K562 (cell line): ENCODE data around the gene SLC2A4RG. TPM values are rescaled to one million over a fixed set of nuclear protein-coding genes. Genes with fewer than 3 reads are reported as not detected.

Experiments used
- BACH1 ChIP-seq: fragments of 200-800 bp; sonication (Bioruptor generic); IDR thresholded peaks from 2 replicates; pipeline ENCODE4 v1.6.1; 2016; ENCODE audit warnings: missing genetic modification characterization, missing compliant biosample characterization
- DIDO1 ChIP-seq: fragments of 450-650 bp; IDR thresholded peaks from 2 replicates; pipeline ENCODE4 v1.6.1; 2016; ENCODE audit warnings: low read depth, missing biosample characterization, missing genetic modification characterization
- E2F3 ChIP-seq: fragments of 250-450 bp; sonication (Bioruptor Pico); IDR thresholded peaks from 2 replicates; pipeline ENCODE4 v1.4.0; 2020; ENCODE audit warnings: mild to moderate bottlenecking
- FIP1L1 ChIP-seq: fragments of 200-400 bp; formaldehyde crosslinking; IDR thresholded peaks from 2 replicates; pipeline ENCODE4 v1.6.1; 2018; ENCODE audit warnings: mild to moderate bottlenecking, low read depth, low read length; ENCODE audit not compliant: poor library complexity, severe bottlenecking
- KAT2B ChIP-seq: IDR thresholded peaks from one replicate; pipeline ENCODE4 v1.6.1; 2012; ENCODE audit warnings: low read depth, mild to moderate bottlenecking, control low read depth, inconsistent platforms, low read length, moderate library complexity
- MCM3 ChIP-seq: fragments of 450-650 bp; IDR thresholded peaks from 2 replicates; pipeline ENCODE4 v1.6.1; 2016
- MTF1 ChIP-seq: fragments of 250-450 bp; sonication (Bioruptor Pico); IDR thresholded peaks from 2 replicates; pipeline ENCODE4 v1.9.0; 2021; ENCODE audit warnings: moderate library complexity, mild to moderate bottlenecking, inconsistent platforms, borderline replicate concordance
- NFE2 ChIP-seq: IDR thresholded peaks from 2 replicates; pipeline ENCODE4 v1.6.1; 2014; ENCODE audit warnings: antibody characterized with exemption, low read depth
- PCBP1 ChIP-seq: fragments of 200-400 bp; formaldehyde crosslinking; IDR thresholded peaks from 2 replicates; pipeline ENCODE4 v1.6.1; 2018; ENCODE audit warnings: mild to moderate bottlenecking, low read depth, low read length; ENCODE audit not compliant: poor library complexity, severe bottlenecking
- POLR2B ChIP-seq: fragments of 450-650 bp; IDR thresholded peaks from 2 replicates; pipeline ENCODE4 v1.6.1; 2018; ENCODE audit warnings: low read depth; ENCODE audit not compliant: partially characterized antibody
- SIN3A ChIP-seq, 2 experiments: fragments of 150-350 bp in 1 of 2; IDR thresholded peaks; 2 replicates each; pipeline ENCODE4 v1.6.1; 2011 to 2016; ENCODE audit warnings: borderline replicate concordance in 2 of 2, low read depth in 2 of 2, low read length in 2 of 2, mild to moderate bottlenecking in 2 of 2, moderate library complexity in 2 of 2; ENCODE audit not compliant: control insufficient read depth in 1 of 2
- TRIM28 ChIP-seq: fragments of 450-650 bp; IDR thresholded peaks from 2 replicates; pipeline ENCODE4 v1.6.1; 2017
- ZNF197 ChIP-seq: fragments of 200-800 bp; sonication (Bioruptor generic); IDR thresholded peaks from 2 replicates; pipeline ENCODE4 v1.6.1; 2016; ENCODE audit warnings: low read depth, missing genetic modification characterization, missing compliant biosample characterization
- polyA plus RNA-seq, 8 experiments: library from polyadenylated mRNA; depleted of rRNA in 4 of 8; stranded (reverse) in 5 of 8; unstranded in 3 of 8; fragments of >200 nt; fragmentation: Nextera tagmentation in 2 of 8; fragmentation: Illumina TruSeq in 1 of 8; extraction: Ambion mirVana in 2 of 8; extraction: Trizol in 1 of 8; gene quantifications; 2 replicates each; pipeline versions ENCODE4 v1.2.1 to v1.2.3, GENCODE V29; 2011 to 2014; ENCODE audit warnings: inconsistent platforms in 1 of 8, missing spikeins in 1 of 8
- total RNA-seq, 7 experiments: library from RNA; depleted of rRNA in 6 of 7; stranded (reverse); fragments of >200 nt in 6 of 7; fragmentation: Illumina TruSeq in 2 of 7; extraction: Trizol in 2 of 7; gene quantifications; 2 replicates each; pipeline versions ENCODE4 v1.2.1 to v1.2.3, GENCODE V29; 2011 to 2021; ENCODE audit warnings: low replicate concordance in 1 of 7
- TF ChIP-seq, protein P1 (sequence below): fragments of 150-350 bp; conservative IDR thresholded peaks from 2 replicates; pipeline ENCODE4 v1.6.1; 2014; ENCODE audit warnings: low read length
- TF ChIP-seq, protein P2 (sequence below): IDR thresholded peaks from 2 replicates; pipeline ENCODE4 v1.6.1; 2011; ENCODE audit not compliant: insufficient read length; ENCODE audit errors: extremely low read depth
- TF ChIP-seq, protein P3 (sequence below): fragments of 250-450 bp; sonication (Bioruptor Pico); IDR thresholded peaks from 2 replicates; pipeline ENCODE4 v1.5.0; 2021; ENCODE audit warnings: mild to moderate bottlenecking, borderline replicate concordance
- TF ChIP-seq, protein P4 (sequence below): fragments of 450-650 bp; conservative IDR thresholded peaks from 2 replicates; pipeline ENCODE4 v1.6.1; 2016; ENCODE audit warnings: missing genetic modification characterization, low read depth, mild to moderate bottlenecking, missing compliant biosample characterization, moderate library complexity
- TF ChIP-seq, protein P5 (sequence below): fragments of 200-800 bp; sonication (Bioruptor generic); IDR thresholded peaks from 2 replicates; pipeline ENCODE4 v1.6.1; 2017; ENCODE audit warnings: missing genetic modification characterization, missing compliant biosample characterization

SLC2A4RG gene
- total and polyA plus RNA-seq, 9 of the 15 experiments (the other 6 are each of a cell fraction or from before 2014, with no cell fraction given), result 0.34 to 97.3 (median 26.5) TPM

DNA sequence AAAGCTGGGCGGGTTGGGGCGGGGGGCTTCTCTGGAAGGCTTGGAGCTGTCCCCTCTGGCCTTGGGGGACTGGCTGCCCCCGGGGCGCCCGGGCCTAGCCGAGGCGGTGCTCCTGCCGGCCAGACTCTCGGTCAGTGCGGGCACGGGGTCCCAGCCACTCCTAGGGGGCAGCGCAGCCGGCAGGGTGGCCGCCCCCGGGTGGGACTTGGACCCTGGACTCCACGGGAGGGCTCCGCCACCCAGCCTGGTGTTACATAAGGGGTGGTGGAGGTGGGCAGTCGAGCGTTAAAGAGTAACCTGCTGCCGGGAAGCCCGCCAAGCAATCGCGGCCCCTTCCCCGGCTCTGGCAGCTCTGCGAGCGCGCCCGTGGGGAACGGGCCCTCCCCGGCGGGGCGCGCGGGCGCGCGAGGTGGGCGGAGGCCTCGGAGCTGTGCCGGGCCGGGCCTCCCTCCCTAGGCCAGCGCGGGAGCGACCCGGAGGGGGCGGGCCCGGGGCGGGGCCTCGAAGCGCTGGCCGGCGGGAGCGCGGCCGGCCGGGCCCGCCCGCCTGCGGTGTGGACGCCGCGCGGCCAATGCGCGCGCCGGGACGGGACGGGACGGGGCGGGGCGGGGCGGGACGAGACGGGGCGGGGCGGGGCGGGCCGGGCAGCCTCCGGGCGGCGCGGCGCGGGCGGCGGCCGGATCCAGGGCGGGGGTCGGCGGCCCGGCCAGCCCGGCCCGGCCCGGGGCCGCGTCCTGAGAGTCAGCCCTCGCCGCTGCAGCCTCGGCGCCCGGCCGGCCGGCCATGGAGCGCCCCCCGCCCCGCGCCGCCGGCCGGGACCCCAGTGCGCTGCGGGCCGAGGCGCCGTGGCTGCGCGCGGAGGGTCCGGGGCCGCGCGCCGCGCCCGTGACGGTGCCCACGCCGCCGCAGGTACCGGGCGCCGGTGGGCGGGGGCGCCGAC is at the start of gene SLC2A4RG (continued):
- no peak; a peak in 1 of 4 replicates for TF ChIP-seq SIN3A (IDR thresholded peaks at IDR 0.05; ENCODE audit: borderline replicate concordance in 2 of 2, control insufficient read depth in 1 of 2, low read depth in 2 of 2, low read length in 2 of 2)
- no peak for TF ChIP-seq BACH1 (tag)
- no peak for TF ChIP-seq DIDO1
- TF ChIP-seq, protein P1, sequence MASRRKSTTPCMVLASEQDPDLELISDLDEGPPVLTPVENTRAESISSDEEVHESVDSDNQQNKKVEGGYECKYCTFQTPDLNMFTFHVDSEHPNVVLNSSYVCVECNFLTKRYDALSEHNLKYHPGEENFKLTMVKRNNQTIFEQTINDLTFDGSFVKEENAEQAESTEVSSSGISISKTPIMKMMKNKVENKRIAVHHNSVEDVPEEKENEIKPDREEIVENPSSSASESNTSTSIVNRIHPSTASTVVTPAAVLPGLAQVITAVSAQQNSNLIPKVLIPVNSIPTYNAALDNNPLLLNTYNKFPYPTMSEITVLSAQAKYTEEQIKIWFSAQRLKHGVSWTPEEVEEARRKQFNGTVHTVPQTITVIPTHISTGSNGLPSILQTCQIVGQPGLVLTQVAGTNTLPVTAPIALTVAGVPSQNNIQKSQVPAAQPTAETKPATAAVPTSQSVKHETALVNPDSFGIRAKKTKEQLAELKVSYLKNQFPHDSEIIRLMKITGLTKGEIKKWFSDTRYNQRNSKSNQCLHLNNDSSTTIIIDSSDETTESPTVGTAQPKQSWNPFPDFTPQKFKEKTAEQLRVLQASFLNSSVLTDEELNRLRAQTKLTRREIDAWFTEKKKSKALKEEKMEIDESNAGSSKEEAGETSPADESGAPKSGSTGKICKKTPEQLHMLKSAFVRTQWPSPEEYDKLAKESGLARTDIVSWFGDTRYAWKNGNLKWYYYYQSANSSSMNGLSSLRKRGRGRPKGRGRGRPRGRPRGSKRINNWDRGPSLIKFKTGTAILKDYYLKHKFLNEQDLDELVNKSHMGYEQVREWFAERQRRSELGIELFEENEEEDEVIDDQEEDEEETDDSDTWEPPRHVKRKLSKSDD, result no peak
- no peak for TF ChIP-seq MTF1 (CRISPR knock-in tag)
- TF ChIP-seq, protein P2, sequence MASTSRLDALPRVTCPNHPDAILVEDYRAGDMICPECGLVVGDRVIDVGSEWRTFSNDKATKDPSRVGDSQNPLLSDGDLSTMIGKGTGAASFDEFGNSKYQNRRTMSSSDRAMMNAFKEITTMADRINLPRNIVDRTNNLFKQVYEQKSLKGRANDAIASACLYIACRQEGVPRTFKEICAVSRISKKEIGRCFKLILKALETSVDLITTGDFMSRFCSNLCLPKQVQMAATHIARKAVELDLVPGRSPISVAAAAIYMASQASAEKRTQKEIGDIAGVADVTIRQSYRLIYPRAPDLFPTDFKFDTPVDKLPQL, result no peak
- TF ChIP-seq, protein P3, sequence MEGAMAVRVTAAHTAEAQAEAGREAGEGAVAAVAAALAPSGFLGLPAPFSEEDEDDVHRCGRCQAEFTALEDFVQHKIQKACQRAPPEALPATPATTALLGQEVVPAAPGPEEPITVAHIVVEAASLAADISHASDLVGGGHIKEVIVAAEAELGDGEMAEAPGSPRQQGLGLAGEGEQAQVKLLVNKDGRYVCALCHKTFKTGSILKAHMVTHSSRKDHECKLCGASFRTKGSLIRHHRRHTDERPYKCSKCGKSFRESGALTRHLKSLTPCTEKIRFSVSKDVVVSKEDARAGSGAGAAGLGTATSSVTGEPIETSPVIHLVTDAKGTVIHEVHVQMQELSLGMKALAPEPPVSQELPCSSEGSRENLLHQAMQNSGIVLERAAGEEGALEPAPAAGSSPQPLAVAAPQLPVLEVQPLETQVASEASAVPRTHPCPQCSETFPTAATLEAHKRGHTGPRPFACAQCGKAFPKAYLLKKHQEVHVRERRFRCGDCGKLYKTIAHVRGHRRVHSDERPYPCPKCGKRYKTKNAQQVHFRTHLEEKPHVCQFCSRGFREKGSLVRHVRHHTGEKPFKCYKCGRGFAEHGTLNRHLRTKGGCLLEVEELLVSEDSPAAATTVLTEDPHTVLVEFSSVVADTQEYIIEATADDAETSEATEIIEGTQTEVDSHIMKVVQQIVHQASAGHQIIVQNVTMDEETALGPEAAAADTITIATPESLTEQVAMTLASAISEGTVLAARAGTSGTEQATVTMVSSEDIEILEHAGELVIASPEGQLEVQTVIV, result no peak
- no peak for TF ChIP-seq NFE2
- 0 out of 2 replicates have a peak, but pooled peaks have one; percentile 47 for TF ChIP-seq E2F3 (CRISPR knock-in tag)
- TF ChIP-seq, protein P4, sequence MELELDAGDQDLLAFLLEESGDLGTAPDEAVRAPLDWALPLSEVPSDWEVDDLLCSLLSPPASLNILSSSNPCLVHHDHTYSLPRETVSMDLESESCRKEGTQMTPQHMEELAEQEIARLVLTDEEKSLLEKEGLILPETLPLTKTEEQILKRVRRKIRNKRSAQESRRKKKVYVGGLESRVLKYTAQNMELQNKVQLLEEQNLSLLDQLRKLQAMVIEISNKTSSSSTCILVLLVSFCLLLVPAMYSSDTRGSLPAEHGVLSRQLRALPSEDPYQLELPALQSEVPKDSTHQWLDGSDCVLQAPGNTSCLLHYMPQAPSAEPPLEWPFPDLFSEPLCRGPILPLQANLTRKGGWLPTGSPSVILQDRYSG (tag), result no peak
- TF ChIP-seq PCBP1, result no peak
- TF ChIP-seq TRIM28, result no peak
- TF ChIP-seq, protein P5, sequence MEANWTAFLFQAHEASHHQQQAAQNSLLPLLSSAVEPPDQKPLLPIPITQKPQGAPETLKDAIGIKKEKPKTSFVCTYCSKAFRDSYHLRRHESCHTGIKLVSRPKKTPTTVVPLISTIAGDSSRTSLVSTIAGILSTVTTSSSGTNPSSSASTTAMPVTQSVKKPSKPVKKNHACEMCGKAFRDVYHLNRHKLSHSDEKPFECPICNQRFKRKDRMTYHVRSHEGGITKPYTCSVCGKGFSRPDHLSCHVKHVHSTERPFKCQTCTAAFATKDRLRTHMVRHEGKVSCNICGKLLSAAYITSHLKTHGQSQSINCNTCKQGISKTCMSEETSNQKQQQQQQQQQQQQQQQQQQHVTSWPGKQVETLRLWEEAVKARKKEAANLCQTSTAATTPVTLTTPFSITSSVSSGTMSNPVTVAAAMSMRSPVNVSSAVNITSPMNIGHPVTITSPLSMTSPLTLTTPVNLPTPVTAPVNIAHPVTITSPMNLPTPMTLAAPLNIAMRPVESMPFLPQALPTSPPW (CRISPR knock-in tag), result peak; percentile 45; the same call in 1 of the 2 replicates
- TF ChIP-seq POLR2B, result peak; percentile 15
- TF ChIP-seq FIP1L1, result no peak
- TF ChIP-seq MCM3, result no peak
- TF ChIP-seq ZNF197 (CRISPR knock-in tag), result peak; percentile 62; the same call in 1 of the 2 replicates
- TF ChIP-seq KAT2B, result no peak
